ENCODE data around the gene PIAS1.

PIAS1 gene

DNA sequence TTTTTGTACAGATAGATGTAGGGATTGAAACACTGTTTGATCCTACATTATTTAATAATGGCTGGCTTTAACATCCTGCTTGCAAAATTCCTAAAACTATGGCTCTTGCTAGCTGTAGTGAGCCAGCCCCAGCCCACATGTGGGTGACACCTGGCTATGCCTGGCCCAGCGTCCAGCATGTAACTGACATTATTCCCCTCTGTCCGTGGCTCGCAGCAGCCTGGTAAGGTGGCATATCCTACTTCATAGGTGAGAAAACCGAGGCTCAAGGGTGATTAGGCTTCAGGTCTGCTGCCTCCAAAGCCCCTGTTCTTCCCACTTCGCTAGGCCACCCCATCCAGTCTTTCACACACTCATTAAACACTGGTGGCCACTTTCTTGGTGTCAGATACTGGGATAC, 149.4 kb downstream of the PIAS1 start:
- H3K4me3 ChIP-seq (replicated peaks; ENCODE audit: low read depth, low read length), result no peak overlapping the region
- no peak for DNase-seq (ENCODE audit: extremely low read depth, low read depth)
- TF ChIP-seq, protein P1, sequence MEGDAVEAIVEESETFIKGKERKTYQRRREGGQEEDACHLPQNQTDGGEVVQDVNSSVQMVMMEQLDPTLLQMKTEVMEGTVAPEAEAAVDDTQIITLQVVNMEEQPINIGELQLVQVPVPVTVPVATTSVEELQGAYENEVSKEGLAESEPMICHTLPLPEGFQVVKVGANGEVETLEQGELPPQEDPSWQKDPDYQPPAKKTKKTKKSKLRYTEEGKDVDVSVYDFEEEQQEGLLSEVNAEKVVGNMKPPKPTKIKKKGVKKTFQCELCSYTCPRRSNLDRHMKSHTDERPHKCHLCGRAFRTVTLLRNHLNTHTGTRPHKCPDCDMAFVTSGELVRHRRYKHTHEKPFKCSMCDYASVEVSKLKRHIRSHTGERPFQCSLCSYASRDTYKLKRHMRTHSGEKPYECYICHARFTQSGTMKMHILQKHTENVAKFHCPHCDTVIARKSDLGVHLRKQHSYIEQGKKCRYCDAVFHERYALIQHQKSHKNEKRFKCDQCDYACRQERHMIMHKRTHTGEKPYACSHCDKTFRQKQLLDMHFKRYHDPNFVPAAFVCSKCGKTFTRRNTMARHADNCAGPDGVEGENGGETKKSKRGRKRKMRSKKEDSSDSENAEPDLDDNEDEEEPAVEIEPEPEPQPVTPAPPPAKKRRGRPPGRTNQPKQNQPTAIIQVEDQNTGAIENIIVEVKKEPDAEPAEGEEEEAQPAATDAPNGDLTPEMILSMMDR (IDR thresholded peaks at IDR 0.05; ENCODE audit: low read depth, low read length, missing control alignments), result no peak

DNA sequence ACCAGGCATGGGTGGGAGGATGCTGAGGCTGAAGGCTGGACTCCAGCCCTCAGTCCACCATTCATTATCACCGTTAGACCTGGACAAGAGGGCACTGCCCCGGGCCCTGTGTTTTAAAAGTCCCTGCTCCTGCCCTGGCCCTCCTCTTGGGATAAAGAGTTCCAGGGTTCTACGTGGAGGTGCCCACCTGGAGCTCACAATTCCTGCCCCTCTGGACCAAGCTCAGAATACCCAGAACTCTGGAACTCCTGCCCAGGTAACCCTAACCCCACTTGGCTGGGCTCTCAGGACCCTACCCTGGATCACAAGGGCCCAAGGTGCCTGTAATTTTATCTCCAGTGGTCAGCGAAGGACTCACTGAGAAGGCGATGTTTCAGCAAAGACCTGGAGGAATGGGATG, 149.8 kb downstream of the PIAS1 start:
- no peak for DNase-seq (ENCODE audit: extremely low read depth, low read depth)
- H3K4me3 ChIP-seq (replicated peaks; ENCODE audit: low read depth, low read length), result no peak overlapping the region
- TF ChIP-seq, protein P1 (IDR thresholded peaks at IDR 0.05; ENCODE audit: low read depth, low read length, missing control alignments), result no peak

DNA sequence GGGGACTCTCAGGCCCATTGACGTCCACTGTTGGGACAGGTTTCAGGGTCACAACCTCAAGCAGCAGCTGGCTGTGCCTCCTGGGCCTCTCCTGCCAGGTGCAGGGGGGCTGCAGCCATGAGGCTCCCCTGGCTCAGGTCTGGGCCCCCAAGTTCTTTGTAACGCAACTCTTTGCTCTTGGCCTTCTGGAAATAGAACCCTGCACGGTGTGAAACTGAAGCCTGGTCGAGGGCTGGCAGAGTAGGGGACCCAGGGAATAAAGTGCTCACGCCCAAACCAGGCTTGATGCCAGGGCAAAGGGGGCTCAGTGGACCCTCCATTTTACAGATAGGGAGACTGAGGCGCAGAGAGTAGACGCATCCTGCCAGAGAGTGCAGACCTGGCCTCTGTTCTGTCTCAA, 150.2 kb downstream of the PIAS1 start:
- H3K4me3 ChIP-seq (replicated peaks; ENCODE audit: low read depth, low read length), result no peak overlapping the region
- no peak for DNase-seq (ENCODE audit: extremely low read depth, low read depth)
- TF ChIP-seq, protein P1 (IDR thresholded peaks at IDR 0.05; ENCODE audit: low read depth, low read length, missing control alignments), result no peak

DNA sequence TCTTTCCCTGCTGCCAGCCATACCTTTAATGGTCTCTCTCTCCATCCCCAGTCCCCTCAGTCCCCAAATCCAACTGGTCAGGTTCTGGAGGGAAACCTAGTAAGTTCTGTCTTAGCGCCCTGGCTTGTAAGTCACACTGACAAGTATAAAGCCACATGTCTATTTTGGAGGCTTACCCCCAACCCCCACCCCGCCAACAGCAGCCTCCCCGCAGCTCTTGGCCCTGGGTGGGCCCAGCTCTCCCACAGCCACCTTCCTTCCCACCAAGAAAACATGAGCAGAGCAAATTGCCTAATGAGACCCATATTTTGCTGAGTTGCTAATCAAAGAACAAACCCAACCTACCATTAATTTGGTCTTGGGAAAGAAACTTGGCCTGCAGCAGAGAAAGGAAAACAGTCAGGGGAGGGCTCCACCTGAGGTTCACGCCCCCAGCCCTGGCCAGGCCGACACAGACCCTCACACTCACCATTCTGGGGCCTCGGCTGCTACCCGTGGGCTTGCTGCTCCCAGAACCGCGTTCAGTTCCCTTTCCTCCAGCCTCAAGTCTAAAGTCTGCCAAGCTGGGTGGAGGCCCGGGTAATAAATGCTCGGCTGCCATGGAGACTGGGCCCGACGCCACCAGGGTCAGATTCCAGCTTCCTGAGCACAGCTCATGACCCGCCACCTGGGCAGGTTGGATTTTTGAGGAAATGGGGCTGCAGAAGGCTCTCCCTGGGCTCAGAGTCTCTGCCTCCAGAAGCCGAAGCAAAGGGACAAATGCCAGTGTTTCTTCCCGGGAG, 150.9 kb downstream of the PIAS1 start, which contains the start of gene CALML4:
Gene CALML4 (minus strand): TSS at position 557 of the 782 bp plus-strand sequence. CDS start 85 bp downstream, at position 472.
- TF ChIP-seq, protein P1 (IDR thresholded peaks at IDR 0.05; ENCODE audit: low read depth, low read length, missing control alignments), result no peak
- no peak within 1 kb of the TSS for H3K4me3 ChIP-seq (replicated peaks; ENCODE audit: low read depth, low read length)
- DNase-seq (ENCODE audit: extremely low read depth, low read depth), result no peak

GRCh38 chr15:68205558-68205944, 151.4 kb downstream of the PIAS1 start:
- TF ChIP-seq, protein P1 (IDR thresholded peaks at IDR 0.05; ENCODE audit: low read depth, low read length, missing control alignments), result no peak
- DNase-seq (ENCODE audit: extremely low read depth, low read depth), result no peak
- H3K4me3 ChIP-seq (replicated peaks; ENCODE audit: low read depth, low read length), result no peak overlapping the region

GRCh38 chr15:68205954-68206539, 151.9 kb downstream of the PIAS1 start:
- DNase-seq (ENCODE audit: extremely low read depth, low read depth), result no peak
- TF ChIP-seq, protein P1 (IDR thresholded peaks at IDR 0.05; ENCODE audit: low read depth, low read length, missing control alignments), result no peak
- no peak overlapping the region for H3K4me3 ChIP-seq (replicated peaks; ENCODE audit: low read depth, low read length)

Data from HFF-Myc (cell line).